Activated naive CD8-positive, alpha-beta T cell (primary cell): Measurements from ENCODE around the gene TERT.
"Not testable (repeated sequence)": the region's sequence is repeated elsewhere in the genome, so short reads cannot be mapped to it uniquely, and the experiment has no call there.

ENCODE experiments used
- H3K27ac Mint-ChIP-seq: one replicate; pipeline ENCODE4 v1.8.0; 2021; ENCODE audit warnings: mixed read lengths
- H3K27me3 Mint-ChIP-seq: one replicate; pipeline ENCODE4 v1.8.0; 2021; ENCODE audit warnings: mixed read lengths
- H3K36me3 Mint-ChIP-seq: one replicate; pipeline ENCODE4 v1.8.0; 2021; ENCODE audit warnings: mixed read lengths
- H3K4me1 Mint-ChIP-seq: one replicate; pipeline ENCODE4 v1.8.0; 2021; ENCODE audit warnings: low read depth, mixed read lengths
- H3K4me3 Mint-ChIP-seq: one replicate; pipeline ENCODE4 v1.8.0; 2021; ENCODE audit warnings: mild to moderate bottlenecking, mixed read lengths
- H3K9me3 Mint-ChIP-seq: one replicate; pipeline ENCODE4 v1.8.0; 2021; ENCODE audit warnings: low read depth, mixed read lengths

Gene TERT

GRCh38 chr5:1294835-1295649 lies at the start of gene TERT:
Gene TERT (minus strand): TSS chr5:1295068. CDS start chr5:1294989, 79 bp downstream.
- Mint-ChIP-seq H3K4me1 (peaks cover 8% of the 10 kb centered on the region), H3K9me3 (no peaks in the 10 kb centered on the region), H3K27me3 (no peaks in the 10 kb centered on the region)

GRCh38 chr5:1343931-1344901 lies 49.3 kb upstream of the TERT start:
- Mint-ChIP-seq H3K4me1 (peaks cover 32% of the 10 kb centered on the region), H3K27ac (peak overlapping the region; percentile 87), H3K4me3 (peak overlapping the region; percentile 97)

More at GRCh38 chr5:1294835-1295649, at the start of gene TERT:
- Mint-ChIP-seq H3K36me3 (no peaks in the 10 kb centered on the region), H3K4me3 (peak within 1 kb of the TSS; percentile 70), H3K27ac (no peak within 1 kb of the TSS)

GRCh38 chr5:1343315-1343751 lies 48.5 kb upstream of the TERT start:
- Mint-ChIP-seq H3K9me3 (no peaks in the 10 kb centered on the region), H3K27ac (no peak overlapping the region), H3K4me3 (peak overlapping the region; percentile 97), H3K27me3 (no peaks in the 10 kb centered on the region), H3K4me1 (peaks cover 32% of the 10 kb centered on the region), H3K36me3 (peaks cover 10% of the 10 kb centered on the region)

More at GRCh38 chr5:1343931-1344901, 49.3 kb upstream of the TERT start:
- no peaks in the 10 kb centered on the region for H3K27me3 Mint-ChIP-seq
- no peaks in the 10 kb centered on the region for H3K9me3 Mint-ChIP-seq
- H3K36me3 Mint-ChIP-seq: peaks cover 10% of the 10 kb centered on the region

- peak overlapping the region; percentile 97 for H3K4me3 Mint-ChIP-seq
- H3K27ac Mint-ChIP-seq, H3K36me3 Mint-ChIP-seq: not testable (repeated sequence)
These were observed 47.8 kb upstream of the TERT start for GRCh38 chr5:1342711-1343110.

GRCh38 chr5:1342268-1342667 lies 47.4 kb upstream of the TERT start:
- H3K4me1 Mint-ChIP-seq: peaks cover 32% of the 10 kb centered on the region
- no peaks in the 10 kb centered on the region for H3K9me3 Mint-ChIP-seq
- H3K27ac Mint-ChIP-seq: no peak overlapping the region
- H3K27me3 Mint-ChIP-seq: no peaks in the 10 kb centered on the region
- peaks cover 10% of the 10 kb centered on the region for H3K36me3 Mint-ChIP-seq
- no peak overlapping the region for H3K4me3 Mint-ChIP-seq

More at GRCh38 chr5:1342711-1343110, 47.8 kb upstream of the TERT start:
- H3K27me3 Mint-ChIP-seq, H3K9me3 Mint-ChIP-seq: not testable (repeated sequence)
- H3K4me1 Mint-ChIP-seq: peaks cover 32% of the 10 kb centered on the region

GRCh38 chr5:1341863-1342262 lies 47.0 kb upstream of the TERT start:
- no peaks in the 10 kb centered on the region for H3K27me3 Mint-ChIP-seq
- peaks cover 10% of the 10 kb centered on the region for H3K36me3 Mint-ChIP-seq
- no peak overlapping the region for H3K27ac Mint-ChIP-seq
- H3K9me3 Mint-ChIP-seq: no peaks in the 10 kb centered on the region
- no peak overlapping the region for H3K4me3 Mint-ChIP-seq
- peaks cover 33% of the 10 kb centered on the region for H3K4me1 Mint-ChIP-seq

- H3K36me3 Mint-ChIP-seq, H3K27ac Mint-ChIP-seq, H3K4me3 Mint-ChIP-seq, H3K9me3 Mint-ChIP-seq, H3K27me3 Mint-ChIP-seq: not testable (repeated sequence)
- peaks cover 33% of the 10 kb centered on the region for H3K4me1 Mint-ChIP-seq
These were observed 44.9 kb upstream of the TERT start for GRCh38 chr5:1339818-1340210.

GRCh38 chr5:1339139-1339817 lies 44.4 kb upstream of the TERT start:
- H3K9me3 Mint-ChIP-seq, H3K27me3 Mint-ChIP-seq, H3K36me3 Mint-ChIP-seq, H3K27ac Mint-ChIP-seq, H3K4me3 Mint-ChIP-seq: not testable (repeated sequence)
- peaks cover 33% of the 10 kb centered on the region for H3K4me1 Mint-ChIP-seq

- no peaks in the 10 kb centered on the region for H3K9me3 Mint-ChIP-seq
- H3K36me3 Mint-ChIP-seq: peaks cover 6% of the 10 kb centered on the region
- no peaks in the 10 kb centered on the region for H3K27me3 Mint-ChIP-seq
- H3K4me1 Mint-ChIP-seq: peaks cover 26% of the 10 kb centered on the region
- H3K4me3 Mint-ChIP-seq: no peak overlapping the region
- H3K27ac Mint-ChIP-seq: no peak overlapping the region
These were observed 43.7 kb upstream of the TERT start for GRCh38 chr5:1338506-1339070.

GRCh38 chr5:1338196-1338490 lies 43.3 kb upstream of the TERT start:
- Mint-ChIP-seq H3K4me3 (no peak overlapping the region), H3K4me1 (peaks cover 22% of the 10 kb centered on the region), H3K27me3 (no peaks in the 10 kb centered on the region), H3K9me3 (no peaks in the 10 kb centered on the region), H3K36me3 (peaks cover 7% of the 10 kb centered on the region), H3K27ac (no peak overlapping the region)

- no peaks in the 10 kb centered on the region for H3K27me3 Mint-ChIP-seq
These were observed 42.8 kb upstream of the TERT start for GRCh38 chr5:1337489-1338195.

GRCh38 chr5:1336749-1337488 lies 42.1 kb upstream of the TERT start:
- Mint-ChIP-seq H3K4me3 (no peak overlapping the region), H3K36me3 (peaks cover 6% of the 10 kb centered on the region), H3K9me3 (no peaks in the 10 kb centered on the region), H3K4me1 (peaks cover 19% of the 10 kb centered on the region), H3K27me3 (no peaks in the 10 kb centered on the region), H3K27ac (no peak overlapping the region)

More at GRCh38 chr5:1337489-1338195, 42.8 kb upstream of the TERT start:
- no peak overlapping the region for H3K4me3 Mint-ChIP-seq
- peaks cover 6% of the 10 kb centered on the region for H3K36me3 Mint-ChIP-seq
- H3K9me3 Mint-ChIP-seq: no peaks in the 10 kb centered on the region
- peaks cover 21% of the 10 kb centered on the region for H3K4me1 Mint-ChIP-seq
- H3K27ac Mint-ChIP-seq: no peak overlapping the region

- H3K36me3 Mint-ChIP-seq: peaks cover 4% of the 10 kb centered on the region
- peaks cover 16% of the 10 kb centered on the region for H3K4me1 Mint-ChIP-seq
- no peak overlapping the region for H3K27ac Mint-ChIP-seq
- H3K4me3 Mint-ChIP-seq: no peak overlapping the region
- H3K9me3 Mint-ChIP-seq: no peaks in the 10 kb centered on the region
- H3K27me3 Mint-ChIP-seq: no peaks in the 10 kb centered on the region
These were observed 41.3 kb upstream of the TERT start for GRCh38 chr5:1336106-1336561.
